22Rv1 (cell line): ENCODE data around the gene ARMH1.

ENCODE experiments used
- H3K27ac ChIP-seq: fragments of 450-650 bp; 2 replicates; pipeline ENCODE4 v1.5.1; 2017
- CTCF ChIP-seq: fragments of 450-650 bp; IDR thresholded peaks from 2 replicates; pipeline ENCODE4 v1.5.1; 2017; ENCODE audit warnings: mild to moderate bottlenecking
- ZFX ChIP-seq: fragments of 450-650 bp; IDR thresholded peaks from 2 replicates; pipeline ENCODE4 v1.6.1; 2017; ENCODE audit warnings: antibody characterized with exemption, borderline replicate concordance

Gene ARMH1

GRCh38 chr1:44646261-44647110 is 28.0 kb upstream of the ARMH1 start:
- no peak overlapping the region for H3K27ac ChIP-seq
- TF ChIP-seq ZFX (no peak), CTCF (no peak)

- H3K27ac ChIP-seq, result no peak overlapping the region
- no peak for TF ChIP-seq CTCF
- no peak for TF ChIP-seq ZFX
These were observed 26.6 kb upstream of the ARMH1 start for GRCh38 chr1:44647896-44648295.

GRCh38 chr1:44648529-44649250 is 25.8 kb upstream of the ARMH1 start:
- TF ChIP-seq ZFX (no peak), CTCF (no peak)
- no peak overlapping the region for H3K27ac ChIP-seq

GRCh38 chr1:44649788-44650158 is 24.7 kb upstream of the ARMH1 start:
- H3K27ac ChIP-seq, result no peak overlapping the region
- TF ChIP-seq ZFX, result no peak
- TF ChIP-seq CTCF, result no peak

GRCh38 chr1:44650159-44650831 is 24.2 kb upstream of the ARMH1 start:
- H3K27ac ChIP-seq, result no peak overlapping the region
- TF ChIP-seq CTCF, result no peak
- no peak for TF ChIP-seq ZFX

- H3K27ac ChIP-seq, result no peak overlapping the region
These were observed 23.4 kb upstream of the ARMH1 start for GRCh38 chr1:44651069-44651468.

More at GRCh38 chr1:44651069-44651468, 23.4 kb upstream of the ARMH1 start:
- TF ChIP-seq CTCF, result no peak
- TF ChIP-seq ZFX, result no peak
